ENCODE measurements around the gene SIDT2.
"Not testable (repeated sequence)": the region's sequence is repeated elsewhere in the genome, so short reads cannot be mapped to it uniquely, and the experiment has no call there.

SIDT2 gene

GRCh38 chr11:117208710-117209109 is 30.2 kb downstream of the SIDT2 start:
- not testable (repeated sequence) for H3K4me3 ChIP-seq (ENCODE audit: low read length); DNase-seq (ENCODE audit: low read depth)
- peak; percentile 1 for TF ChIP-seq CTCF (conservative IDR thresholded peaks at IDR 0.05; ENCODE audit: low read depth, low read length)

- H3K4me3 ChIP-seq (ENCODE audit: low read length); DNase-seq (ENCODE audit: low read depth): not testable (repeated sequence)
Measured at GRCh38 chr11:117209351-117210125, 31.0 kb downstream of the SIDT2 start.

- DNase-seq (ENCODE audit: low read depth), result no peak
- no peak overlapping the region for H3K4me3 ChIP-seq (ENCODE audit: low read length)
- no peak for TF ChIP-seq CTCF (conservative IDR thresholded peaks at IDR 0.05; ENCODE audit: low read depth, low read length)
Measured at GRCh38 chr11:117210620-117211019, 32.1 kb downstream of the SIDT2 start.

- DNase-seq (ENCODE audit: low read depth), result no peak
- no peak overlapping the region for H3K4me3 ChIP-seq (ENCODE audit: low read length)
- TF ChIP-seq CTCF (conservative IDR thresholded peaks at IDR 0.05; ENCODE audit: low read depth, low read length), result no peak
Measured at GRCh38 chr11:117212697-117213355, 34.3 kb downstream of the SIDT2 start.

GRCh38 chr11:117214404-117215110 is 36.0 kb downstream of the SIDT2 start:
- no peak for TF ChIP-seq CTCF (conservative IDR thresholded peaks at IDR 0.05; ENCODE audit: low read depth, low read length)
- no peak overlapping the region for H3K4me3 ChIP-seq (ENCODE audit: low read length)
- no peak for DNase-seq (ENCODE audit: low read depth)

- no peak for TF ChIP-seq CTCF (conservative IDR thresholded peaks at IDR 0.05; ENCODE audit: low read depth, low read length)
- no peak for DNase-seq (ENCODE audit: low read depth)
- H3K4me3 ChIP-seq (ENCODE audit: low read length), result no peak overlapping the region
Measured at GRCh38 chr11:117217141-117218084, 38.9 kb downstream of the SIDT2 start.
